GM19023 (cell line): ENCODE results near the gene KATNAL1.
A peak's percentile ranks its signal among the peaks of the same experiment; 100 is the strongest.

Source experiments
- ATAC-seq: cut with Tn5 transposase; IDR thresholded peaks from one replicate; pipeline ENCODE4 v1.9.1; 2021; ENCODE audit warnings: mild to moderate bottlenecking, moderate library complexity; ENCODE audit not compliant: unreplicated experiment

Gene KATNAL1

DNA sequence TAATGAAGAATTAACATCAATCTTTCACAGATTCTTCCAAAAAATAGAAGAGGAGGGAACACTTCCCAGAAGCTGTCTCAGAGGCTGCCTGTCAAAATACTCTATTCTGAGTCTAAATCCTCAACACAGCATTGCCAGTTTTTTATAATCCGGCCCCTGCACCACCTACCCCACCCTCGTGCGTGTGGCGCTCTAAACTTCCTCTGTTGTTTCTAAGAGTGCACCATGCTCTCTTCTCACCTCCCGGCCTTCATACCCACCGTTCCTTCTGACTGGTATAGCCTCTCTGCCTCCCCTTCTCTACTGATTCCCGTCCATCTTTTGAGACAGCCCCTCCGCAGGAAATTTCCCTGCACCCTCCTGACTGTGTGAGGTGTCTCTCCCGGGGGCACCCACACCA lies 136.8 kb downstream of the KATNAL1 start:
- ATAC-seq = no peak

DNA sequence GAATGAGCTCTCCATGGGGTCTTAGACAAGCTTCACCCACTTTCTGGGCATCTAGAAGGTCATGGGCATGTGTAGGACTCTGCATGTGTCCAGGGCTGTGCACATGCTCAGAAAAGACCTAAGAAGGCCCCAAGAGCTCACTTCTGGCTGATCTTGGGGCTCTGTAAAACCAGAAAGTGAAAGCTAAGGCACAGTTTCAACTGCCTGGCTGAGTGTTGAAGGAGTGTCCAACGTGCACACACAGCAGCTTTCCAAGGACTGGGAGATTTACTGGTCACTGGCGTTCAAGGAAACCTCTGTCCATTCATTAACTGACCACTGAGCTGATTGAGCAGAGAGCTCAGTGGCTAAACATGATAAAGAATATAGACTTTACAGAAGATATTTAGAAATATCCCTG lies 137.9 kb downstream of the KATNAL1 start:
- ATAC-seq = no peak

DNA sequence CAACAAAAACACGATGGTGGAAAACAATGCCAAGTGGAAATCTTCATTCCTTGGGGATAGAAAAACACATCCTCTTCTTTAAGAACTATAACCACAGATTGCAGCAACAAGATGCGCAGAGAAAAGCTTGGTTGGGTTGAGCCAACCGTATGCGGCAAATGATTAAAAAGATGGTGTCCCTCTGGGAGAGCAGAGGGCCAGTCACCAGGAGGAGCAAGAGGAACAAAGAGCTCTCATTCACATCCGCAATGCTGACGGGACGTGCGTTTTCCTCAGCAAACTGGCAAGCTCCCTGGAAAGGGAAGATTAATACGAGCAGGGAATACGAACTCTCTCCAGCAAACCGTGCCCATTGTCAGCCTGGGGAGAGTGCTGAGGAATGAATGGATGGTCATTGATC lies 141.6 kb downstream of the KATNAL1 start:
- no peak for ATAC-seq

DNA sequence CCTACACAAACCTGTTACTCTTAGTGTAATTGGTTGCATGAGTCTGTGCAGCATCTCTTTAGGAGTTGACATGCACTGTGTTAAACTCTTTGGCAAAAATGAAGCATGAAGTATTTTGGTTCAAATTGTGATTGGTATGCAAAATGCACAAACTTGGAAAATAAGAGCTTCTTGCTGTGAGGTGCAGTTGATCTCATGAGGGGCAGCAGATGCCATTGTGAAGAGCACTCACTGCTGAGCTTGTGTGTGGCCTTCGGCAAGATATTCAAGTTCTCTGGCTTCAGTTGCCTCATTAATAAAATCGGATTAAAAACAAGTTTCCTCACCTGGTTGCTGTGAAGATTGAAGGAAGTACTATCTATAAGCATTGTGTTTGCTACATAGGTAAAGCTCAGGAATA lies 142.3 kb downstream of the KATNAL1 start:
- ATAC-seq = no peak

DNA sequence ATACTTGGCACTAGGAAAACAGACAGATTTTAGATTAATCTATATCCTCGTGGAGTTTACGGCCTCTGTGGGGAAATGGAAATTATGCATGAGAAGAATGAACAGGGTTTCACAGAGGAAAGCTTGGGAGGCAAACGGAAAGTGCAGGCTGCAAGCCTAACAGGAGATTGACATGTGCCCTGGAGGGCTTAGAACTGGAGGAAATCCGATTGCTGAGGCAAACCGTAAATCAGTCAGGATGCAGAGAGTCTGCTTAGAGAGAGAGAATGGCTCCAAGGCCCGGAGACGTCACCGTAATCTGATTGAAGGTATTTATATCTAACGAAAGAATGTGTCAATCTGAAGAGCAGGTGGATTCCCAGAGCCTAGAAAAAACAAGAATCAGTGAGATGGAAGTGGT lies 143.2 kb downstream of the KATNAL1 start:
- ATAC-seq = no peak

DNA sequence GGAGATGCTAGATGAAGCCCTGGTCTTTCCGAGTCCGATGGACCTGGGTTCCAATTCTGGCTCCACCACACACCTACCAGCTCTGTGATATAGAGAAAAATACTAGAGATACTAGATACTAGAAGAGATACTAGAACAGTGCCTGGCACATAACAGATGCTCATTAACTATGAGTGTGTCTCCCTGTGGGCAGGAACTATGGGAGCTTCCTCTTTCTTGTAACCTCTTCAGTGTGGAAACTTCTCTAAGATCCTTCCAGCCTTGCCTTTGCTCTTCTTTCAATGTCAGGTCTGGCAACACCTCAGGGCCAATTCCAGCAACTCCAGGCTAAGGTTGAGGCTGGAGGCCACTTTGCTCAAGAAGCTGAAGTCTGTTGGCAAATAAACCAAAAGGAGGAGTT lies 143.9 kb downstream of the KATNAL1 start:
- no peak for ATAC-seq

DNA sequence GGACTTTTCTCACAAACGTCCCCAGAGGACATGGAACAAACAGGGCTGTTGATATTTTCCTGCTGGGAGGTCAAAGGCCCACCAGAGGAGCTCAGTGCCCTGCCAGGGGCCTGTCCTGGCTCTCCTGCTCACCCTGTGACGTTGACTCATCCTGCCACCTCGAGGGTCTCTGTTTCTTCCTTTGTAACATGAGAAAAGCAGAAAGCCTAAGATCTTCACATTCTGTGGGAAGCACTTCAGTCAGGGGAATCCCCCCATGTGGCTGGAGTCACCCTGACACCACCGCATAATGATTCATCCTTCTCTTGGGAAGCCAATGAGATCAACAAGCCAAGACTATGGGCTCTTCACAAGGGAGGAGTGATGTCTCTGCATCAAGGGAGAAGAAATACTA lies 147.9 kb downstream of the KATNAL1 start:
- no peak for ATAC-seq

DNA sequence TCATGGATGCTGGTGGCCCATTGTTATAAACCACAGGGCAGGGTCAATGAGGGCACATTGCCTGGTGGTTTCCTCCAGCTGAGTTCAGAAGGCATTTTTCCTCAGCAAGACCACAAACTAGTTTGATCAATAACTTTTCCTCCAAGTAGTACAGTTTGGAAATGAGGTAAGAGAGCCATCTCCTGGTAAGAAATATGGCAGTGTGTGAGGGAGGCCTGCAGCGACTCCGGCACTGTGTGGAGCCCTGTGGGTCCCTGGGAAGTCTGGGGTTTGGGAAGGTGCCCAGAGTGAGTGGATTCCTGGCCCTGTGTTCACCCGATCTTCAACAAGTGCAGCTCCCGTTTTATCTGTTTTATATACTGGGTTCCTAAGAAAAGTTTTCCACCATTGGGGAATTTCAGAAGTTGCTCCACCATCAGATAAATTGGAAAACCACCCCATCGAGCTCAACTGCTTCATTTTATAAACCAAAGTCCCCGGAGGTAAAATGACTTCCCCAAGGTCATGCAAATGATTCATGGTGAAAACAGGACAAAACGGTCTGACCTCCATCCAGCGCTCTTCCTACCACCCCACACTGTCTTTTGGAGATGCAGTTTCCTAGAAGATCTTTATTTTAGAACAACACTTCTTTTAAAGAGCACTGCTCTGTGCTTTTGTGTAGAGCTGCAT lies 148.4 kb downstream of the KATNAL1 start:
- no peak for ATAC-seq

DNA sequence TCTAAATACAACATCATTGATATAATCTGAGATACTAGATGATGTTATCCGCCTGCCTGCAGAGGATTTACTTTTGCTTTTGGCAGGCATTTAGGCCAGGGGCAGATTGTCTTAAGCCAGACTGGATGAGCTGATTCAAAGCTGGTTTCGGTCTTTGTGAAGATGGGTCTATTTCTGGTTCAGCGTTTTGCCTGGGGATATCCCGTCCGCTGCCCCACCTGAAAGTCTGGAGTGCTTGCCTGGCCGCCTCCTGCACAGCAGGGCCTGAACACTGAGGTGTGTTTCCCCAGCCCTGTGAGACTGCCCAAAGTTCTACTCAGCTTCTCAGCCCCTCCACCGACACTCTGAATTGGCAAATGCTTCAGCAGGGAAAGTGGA lies 149.7 kb downstream of the KATNAL1 start:
- peak; percentile 51 for ATAC-seq

DNA sequence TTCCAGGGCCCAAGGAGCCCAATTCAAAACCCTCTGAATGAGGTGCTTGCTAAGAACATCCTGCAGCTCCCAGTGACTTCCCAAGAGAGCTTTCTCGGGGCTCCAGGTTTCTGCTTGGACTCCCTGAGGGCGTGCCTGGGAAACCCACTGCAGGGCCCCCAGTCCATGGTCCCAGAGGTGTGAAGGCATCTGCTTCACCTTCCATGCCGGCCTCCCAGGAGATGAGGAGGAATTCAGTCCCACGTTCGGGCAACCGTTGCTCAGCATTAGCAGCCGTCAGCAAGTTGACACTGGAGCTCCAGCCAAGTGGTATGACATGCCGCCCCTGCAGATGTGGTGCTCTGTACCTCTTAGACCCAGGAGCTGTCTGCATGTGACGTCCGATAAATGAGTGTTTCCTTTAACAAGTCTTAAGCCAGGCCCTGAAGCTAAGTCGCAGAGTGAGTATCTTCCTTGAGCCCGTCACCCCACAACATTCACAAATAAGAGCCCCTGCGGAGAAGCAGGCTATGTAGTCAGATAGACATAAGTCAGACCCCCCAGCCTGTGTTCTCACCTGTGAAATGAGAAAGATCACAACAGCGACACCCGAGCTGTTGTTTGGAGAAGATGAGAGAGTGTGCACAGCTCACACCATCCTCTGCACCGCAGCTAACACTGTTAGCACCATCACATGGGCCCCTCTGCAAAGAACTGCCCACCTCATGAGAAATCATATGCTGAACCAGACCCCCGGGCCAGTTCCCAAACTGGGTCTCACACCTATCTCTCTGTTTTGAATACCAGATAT lies 150.3 kb downstream of the KATNAL1 start:
- ATAC-seq = no peak

DNA sequence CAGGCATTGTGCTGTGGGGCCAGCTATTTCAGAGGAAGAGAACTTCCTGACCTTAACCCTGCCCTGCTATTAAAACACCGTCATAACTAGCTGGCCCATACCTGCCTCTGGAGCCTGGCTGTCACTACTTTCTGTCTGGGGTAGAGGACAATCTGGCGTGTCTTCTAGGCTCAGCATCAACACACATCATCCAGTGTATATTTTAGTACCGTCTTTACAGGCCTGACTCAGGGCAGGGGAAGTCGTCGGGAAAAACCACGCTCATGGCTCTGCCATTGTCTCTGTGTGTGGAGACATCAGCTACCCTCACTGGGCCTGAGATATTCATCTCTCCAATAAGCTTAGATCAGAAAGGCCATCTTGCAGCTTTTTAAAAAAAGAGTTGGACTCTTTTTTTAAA lies 151.1 kb downstream of the KATNAL1 start:
- no peak for ATAC-seq

DNA sequence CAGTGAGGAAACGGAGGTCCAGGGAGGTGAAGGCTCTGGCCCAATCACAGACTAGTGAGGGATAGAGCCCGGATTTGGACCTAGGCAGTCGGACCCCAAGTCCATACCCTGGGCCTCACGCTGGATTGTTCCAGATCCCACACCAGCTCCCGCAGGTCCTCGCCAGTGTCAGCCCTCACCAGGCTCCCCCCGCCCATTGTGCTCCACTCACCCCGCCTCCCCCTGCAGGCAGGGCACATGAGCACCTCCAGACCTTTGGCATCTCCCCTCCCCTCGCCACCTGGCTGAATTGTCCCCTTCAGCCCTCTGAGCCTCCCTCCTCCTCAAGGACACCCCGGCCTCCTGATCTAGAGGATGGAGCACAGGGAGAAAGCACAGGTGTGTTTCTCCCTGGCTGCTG lies 152.4 kb downstream of the KATNAL1 start:
- no peak for ATAC-seq

DNA sequence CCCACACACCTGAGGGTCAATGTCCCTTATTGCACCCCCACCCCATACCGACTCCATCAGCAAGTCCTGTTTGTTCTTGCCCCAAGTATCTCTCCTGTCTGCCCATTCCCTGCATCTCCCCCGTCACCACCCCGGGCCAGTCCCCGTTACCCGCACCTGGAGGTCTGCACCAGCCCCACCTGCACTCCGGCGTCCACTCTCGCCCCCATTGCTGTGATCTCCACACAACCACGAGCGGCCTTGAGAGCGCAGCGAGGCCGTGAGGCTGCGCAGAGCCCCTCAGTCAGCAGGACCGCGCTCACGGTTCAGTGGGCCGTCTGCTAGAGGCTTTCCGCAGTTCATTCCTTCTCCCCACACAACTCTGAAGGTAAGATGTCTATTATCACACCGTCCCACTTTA lies 152.8 kb downstream of the KATNAL1 start:
- ATAC-seq = no peak

DNA sequence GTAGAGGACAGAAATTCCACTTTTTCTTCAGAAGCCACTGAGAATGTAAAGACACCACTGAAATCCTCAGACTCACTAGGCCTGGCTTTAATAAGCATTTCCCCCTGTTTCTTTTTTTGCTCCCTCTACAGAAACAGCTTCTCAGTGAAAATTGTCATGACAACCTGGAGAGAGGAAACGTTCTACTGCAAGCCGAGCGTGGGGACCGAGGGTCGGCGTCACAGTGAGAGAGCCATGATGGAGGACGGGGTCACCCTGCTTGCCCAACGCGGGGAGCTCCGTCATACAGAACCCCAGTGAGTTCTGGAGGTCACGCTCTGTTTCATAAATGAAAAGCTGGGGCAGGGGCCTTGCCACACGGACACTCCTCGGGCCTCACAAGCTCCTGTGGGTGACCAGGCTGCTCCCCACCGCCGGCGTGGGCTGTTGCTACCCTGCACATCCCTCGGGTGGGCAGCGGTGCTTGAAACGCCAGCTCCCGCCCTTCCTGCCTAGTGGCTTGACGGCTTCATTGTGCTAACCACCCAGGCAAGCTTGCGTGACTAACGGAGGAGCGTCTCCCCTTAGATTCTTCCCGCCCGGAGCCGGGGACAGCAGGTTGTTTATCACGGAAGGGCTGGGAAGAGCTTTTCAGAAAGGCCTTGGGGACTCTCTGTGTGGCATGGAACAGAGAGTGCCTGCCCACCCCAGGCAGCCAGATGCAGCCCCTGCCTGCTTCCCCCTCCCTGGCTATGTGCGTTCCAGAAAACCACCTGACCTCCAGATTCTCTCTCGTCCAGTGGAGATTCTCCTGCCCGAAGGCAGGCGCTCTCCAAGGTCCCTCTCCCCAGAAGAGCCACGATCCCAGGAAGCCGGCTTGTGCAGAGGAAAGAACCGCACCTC lies 153.6 kb downstream of the KATNAL1 start:
- no peak for ATAC-seq
